ENCODE results near the gene TPM1. TPM values are rescaled to one million over a fixed set of nuclear protein-coding genes. Genes with fewer than 3 reads are reported as not detected.
A peak's percentile ranks its signal among the peaks of the same experiment; 100 is the strongest.

TPM1 gene
- total and polyA plus RNA-seq, 9 of the 15 experiments (the other 6 are each of a cell fraction or from before 2014, with no cell fraction given): 8.1 to 53.9 (median 43.1) TPM

DNA sequence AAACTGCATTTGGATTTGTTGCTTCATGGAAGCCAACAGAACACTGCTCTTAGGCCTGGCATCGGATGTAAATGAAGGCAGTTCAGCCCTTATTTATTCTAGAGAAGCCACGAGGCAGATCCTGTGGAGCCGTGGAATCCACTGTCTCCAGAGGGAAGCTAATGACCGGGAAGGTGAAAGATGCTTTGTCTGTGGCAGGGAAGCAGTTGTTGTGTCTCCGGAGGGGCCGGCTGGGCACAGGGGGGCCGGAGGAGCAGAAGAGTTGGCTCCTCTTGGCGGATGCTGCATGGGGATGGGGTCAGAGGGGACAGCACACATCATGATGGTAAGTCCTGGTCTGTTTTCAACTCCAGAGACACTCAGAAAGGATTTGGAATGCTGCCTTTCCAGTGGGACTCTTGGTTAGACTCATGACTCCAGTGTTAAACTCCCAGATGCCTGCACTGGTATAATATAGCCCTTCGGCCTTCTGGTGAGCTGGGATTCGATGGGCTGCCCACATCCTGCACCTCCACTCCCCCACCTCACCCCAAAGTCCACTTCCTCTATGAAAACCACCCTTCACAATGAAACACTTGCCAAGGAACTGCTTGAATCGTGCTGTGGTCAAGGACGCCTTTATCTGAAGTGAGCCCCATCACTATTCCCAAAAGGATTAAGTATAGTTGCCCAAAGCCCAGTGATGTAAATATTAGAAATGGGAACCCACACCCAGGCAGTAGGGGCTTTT lies 33.6 kb downstream of the TPM1 start:
- ATAC-seq: no peak
- Histone ChIP-seq H3K27ac (ENCODE audit: extremely low read depth, low read depth, low read length) (no peak overlapping the region), H3K27me3 (ENCODE audit: control insufficient read depth in 2 of 2, insufficient read depth in 2 of 2, low read length in 2 of 2) (no peaks in the 10 kb centered on the region), H3K4me3 (no peak overlapping the region), H4K20me1 (replicated peaks; ENCODE audit: control insufficient read depth, insufficient read depth, low read length) (no peaks in the 10 kb centered on the region), H3K4me1 (replicated peaks in 1 of 2; ENCODE audit: control insufficient read depth in 2 of 2, insufficient read depth in 2 of 2, low read length in 2 of 2) (peaks cover 5 to 39% of the 10 kb centered on the region in 2 experiments; a peak in 3 of 5 replicates), H3K36me3 (ENCODE audit: control insufficient read depth, insufficient read depth, low read length) (no peaks in the 10 kb centered on the region), H2AFZ (ENCODE audit: low read depth, low read length) (peak overlapping the region; percentile 71), H3K79me2 (ENCODE audit: control insufficient read depth, insufficient read depth, low read length) (no peaks in the 10 kb centered on the region), H3K9ac (ENCODE audit: insufficient read depth in 1 of 2, low read depth in 2 of 2, low read length in 2 of 2) (no peak overlapping the region; a peak in 1 of 4 replicates), H3K4me2 (ENCODE audit: insufficient read depth, low read length) (no peak overlapping the region; the same call in 1 of the 2 replicates), H3K9me3 (replicated peaks; ENCODE audit: control insufficient read depth, insufficient read depth, low read depth, low read length) (no peaks in the 10 kb centered on the region), H3K9me1 (ENCODE audit: control insufficient read depth, insufficient read depth, low read length) (no peaks in the 10 kb centered on the region)
- in situ Hi-C loops (cut with MboI) (no loop called here), intact Hi-C loops (cut with micrococcal nuclease) (no loop called here)
- no peak for DNase-seq (ENCODE audit: extremely low read depth in 1 of 4, low spot score in 3 of 4)
- 59% methylated on average over 12 of the region's 12 CpGs for WGBS (ENCODE audit: insufficient coverage, low coverage, missing lambda C conversion rate)
- ChIA-PET CTCF (ENCODE audit: low intra/inter-chr PET ratio) (no interaction called here), POLR2A (interaction anchor here (0.8 to 2.7 kb wide), 2 partner anchors 11 to 292 kb away, joined by 4 to 8 read pairs; no protein-coding TSS in a partner anchor)
- no TSS peak for BruUV-seq (replicated peaks)
- no peak for FAIRE-seq
- TF ChIP-seq, protein P1, sequence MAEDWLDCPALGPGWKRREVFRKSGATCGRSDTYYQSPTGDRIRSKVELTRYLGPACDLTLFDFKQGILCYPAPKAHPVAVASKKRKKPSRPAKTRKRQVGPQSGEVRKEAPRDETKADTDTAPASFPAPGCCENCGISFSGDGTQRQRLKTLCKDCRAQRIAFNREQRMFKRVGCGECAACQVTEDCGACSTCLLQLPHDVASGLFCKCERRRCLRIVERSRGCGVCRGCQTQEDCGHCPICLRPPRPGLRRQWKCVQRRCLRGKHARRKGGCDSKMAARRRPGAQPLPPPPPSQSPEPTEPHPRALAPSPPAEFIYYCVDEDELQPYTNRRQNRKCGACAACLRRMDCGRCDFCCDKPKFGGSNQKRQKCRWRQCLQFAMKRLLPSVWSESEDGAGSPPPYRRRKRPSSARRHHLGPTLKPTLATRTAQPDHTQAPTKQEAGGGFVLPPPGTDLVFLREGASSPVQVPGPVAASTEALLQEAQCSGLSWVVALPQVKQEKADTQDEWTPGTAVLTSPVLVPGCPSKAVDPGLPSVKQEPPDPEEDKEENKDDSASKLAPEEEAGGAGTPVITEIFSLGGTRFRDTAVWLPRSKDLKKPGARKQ (CRISPR knock-in tag; IDR thresholded peaks at IDR 0.05): no peak
- peak; percentile 23; the same call in 1 of the 2 replicates for TF ChIP-seq SPI1 (IDR thresholded peaks at IDR 0.05; ENCODE audit: borderline replicate concordance, low read depth, low read length)

DNA sequence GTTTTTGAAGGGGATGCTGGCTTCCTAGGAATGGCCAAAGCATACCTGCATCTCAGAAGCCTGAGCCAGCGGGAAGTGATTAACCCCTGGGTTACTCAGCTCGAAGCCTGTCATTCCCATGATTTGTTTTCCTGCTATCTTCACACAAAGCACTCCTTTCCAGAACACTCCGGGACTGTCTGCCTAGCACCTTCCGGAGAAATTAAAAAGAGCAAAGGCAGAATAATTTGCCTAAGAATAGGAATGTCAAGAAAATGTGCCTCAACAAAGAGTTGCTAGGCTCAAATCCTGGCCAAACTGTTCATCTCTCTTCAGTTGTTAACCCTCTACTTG lies 34.1 kb downstream of the TPM1 start:
- Histone ChIP-seq H3K36me3 (ENCODE audit: control insufficient read depth, insufficient read depth, low read length) (no peaks in the 10 kb centered on the region), H3K79me2 (ENCODE audit: control insufficient read depth, insufficient read depth, low read length) (no peaks in the 10 kb centered on the region), H3K4me3 (no peak overlapping the region), H3K27ac (ENCODE audit: extremely low read depth, low read depth, low read length) (no peak overlapping the region), H3K27me3 (ENCODE audit: control insufficient read depth in 2 of 2, insufficient read depth in 2 of 2, low read length in 2 of 2) (no peaks in the 10 kb centered on the region), H3K4me2 (ENCODE audit: insufficient read depth, low read length) (no peak overlapping the region), H3K9me1 (ENCODE audit: control insufficient read depth, insufficient read depth, low read length) (no peaks in the 10 kb centered on the region), H3K9ac (ENCODE audit: insufficient read depth in 1 of 2, low read depth in 2 of 2, low read length in 2 of 2) (no peak overlapping the region), H2AFZ (ENCODE audit: low read depth, low read length) (no peak overlapping the region), H4K20me1 (replicated peaks; ENCODE audit: control insufficient read depth, insufficient read depth, low read length) (no peaks in the 10 kb centered on the region), H3K4me1 (replicated peaks in 1 of 2; ENCODE audit: control insufficient read depth in 2 of 2, insufficient read depth in 2 of 2, low read length in 2 of 2) (peaks cover 5 to 39% of the 10 kb centered on the region in 2 experiments; a peak in 3 of 5 replicates), H3K9me3 (replicated peaks; ENCODE audit: control insufficient read depth, insufficient read depth, low read depth, low read length) (no peaks in the 10 kb centered on the region)
- ChIA-PET CTCF (ENCODE audit: low intra/inter-chr PET ratio) (no interaction called here), POLR2A (interaction anchor here (0.8 to 2.7 kb wide), 3 partner anchors 10 to 293 kb away, joined by 3 to 8 read pairs (median 4); no protein-coding TSS in a partner anchor)
- BruUV-seq (replicated peaks): no TSS peak
- WGBS (ENCODE audit: insufficient coverage, low coverage, missing lambda C conversion rate): 68% methylated on average over 4 of the region's 4 CpGs
- FAIRE-seq (no peak), ATAC-seq (no peak), DNase-seq (ENCODE audit: extremely low read depth in 1 of 4, low spot score in 3 of 4) (no peak)
- in situ Hi-C loops (cut with MboI): no loop called here
- no peak for TF ChIP-seq ZBTB8A (IDR thresholded peaks at IDR 0.05; ENCODE audit: partially characterized antibody)
- TF ChIP-seq, protein P2, sequence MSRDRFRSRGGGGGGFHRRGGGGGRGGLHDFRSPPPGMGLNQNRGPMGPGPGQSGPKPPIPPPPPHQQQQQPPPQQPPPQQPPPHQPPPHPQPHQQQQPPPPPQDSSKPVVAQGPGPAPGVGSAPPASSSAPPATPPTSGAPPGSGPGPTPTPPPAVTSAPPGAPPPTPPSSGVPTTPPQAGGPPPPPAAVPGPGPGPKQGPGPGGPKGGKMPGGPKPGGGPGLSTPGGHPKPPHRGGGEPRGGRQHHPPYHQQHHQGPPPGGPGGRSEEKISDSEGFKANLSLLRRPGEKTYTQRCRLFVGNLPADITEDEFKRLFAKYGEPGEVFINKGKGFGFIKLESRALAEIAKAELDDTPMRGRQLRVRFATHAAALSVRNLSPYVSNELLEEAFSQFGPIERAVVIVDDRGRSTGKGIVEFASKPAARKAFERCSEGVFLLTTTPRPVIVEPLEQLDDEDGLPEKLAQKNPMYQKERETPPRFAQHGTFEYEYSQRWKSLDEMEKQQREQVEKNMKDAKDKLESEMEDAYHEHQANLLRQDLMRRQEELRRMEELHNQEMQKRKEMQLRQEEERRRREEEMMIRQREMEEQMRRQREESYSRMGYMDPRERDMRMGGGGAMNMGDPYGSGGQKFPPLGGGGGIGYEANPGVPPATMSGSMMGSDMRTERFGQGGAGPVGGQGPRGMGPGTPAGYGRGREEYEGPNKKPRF (IDR thresholded peaks at IDR 0.05; ENCODE audit: low read depth, low read length): no peak
- intact Hi-C loops (cut with micrococcal nuclease): no loop called here
